ENCODE results near the gene ACOX1.

Gene ACOX1

GRCh38 chr17:76018801-76019200 is 39.8 kb upstream of the ACOX1 start:
- TF ChIP-seq TEAD4 (IDR thresholded peaks at IDR 0.05): no peak
- TF ChIP-seq TCF12 (IDR thresholded peaks at IDR 0.05; ENCODE audit: low read depth): no peak
- no peak for TF ChIP-seq EP300 (IDR thresholded peaks at IDR 0.05; ENCODE audit: borderline replicate concordance)
- no peak for TF ChIP-seq NFIC (IDR thresholded peaks at IDR 0.05)
- TF ChIP-seq USF1 (IDR thresholded peaks at IDR 0.05): no peak
- no peak for TF ChIP-seq REST (IDR thresholded peaks at IDR 0.05; ENCODE audit: low read depth)

GRCh38 chr17:76018340-76018680 is 39.3 kb upstream of the ACOX1 start:
- TF ChIP-seq ZBTB7A (IDR thresholded peaks at IDR 0.05; ENCODE audit: low read depth) (no peak), RAD21 (IDR thresholded peaks at IDR 0.05; ENCODE audit: low read depth) (no peak), TEAD4 (IDR thresholded peaks at IDR 0.05) (no peak), REST (IDR thresholded peaks at IDR 0.05; ENCODE audit: low read depth) (no peak), EP300 (IDR thresholded peaks at IDR 0.05; ENCODE audit: borderline replicate concordance) (no peak), TCF12 (IDR thresholded peaks at IDR 0.05; ENCODE audit: low read depth) (no peak), USF1 (IDR thresholded peaks at IDR 0.05) (no peak)

GRCh38 chr17:76017481-76018339 is 38.7 kb upstream of the ACOX1 start:
- TF ChIP-seq EGR1 (IDR thresholded peaks at IDR 0.05): no peak

- no peak for TF ChIP-seq RAD21 (IDR thresholded peaks at IDR 0.05; ENCODE audit: low read depth)
- TF ChIP-seq YY1 (IDR thresholded peaks at IDR 0.05; ENCODE audit: low read depth): no peak
- no peak for TF ChIP-seq FOXM1 (IDR thresholded peaks at IDR 0.05; ENCODE audit: borderline replicate concordance, low read depth)
- no peak for TF ChIP-seq TEAD4 (IDR thresholded peaks at IDR 0.05)
- TF ChIP-seq EGR1 (IDR thresholded peaks at IDR 0.05): no peak
- no peak for TF ChIP-seq CEBPB (IDR thresholded peaks at IDR 0.05)
- TF ChIP-seq USF1 (IDR thresholded peaks at IDR 0.05): no peak
- no peak for TF ChIP-seq MAX (IDR thresholded peaks at IDR 0.05)
- TF ChIP-seq ZBTB7A (IDR thresholded peaks at IDR 0.05; ENCODE audit: low read depth): no peak
- TF ChIP-seq CREB1 (IDR thresholded peaks at IDR 0.05; ENCODE audit: low read depth): no peak
- TF ChIP-seq TCF12 (IDR thresholded peaks at IDR 0.05; ENCODE audit: low read depth): no peak
- TF ChIP-seq EP300 (IDR thresholded peaks at IDR 0.05; ENCODE audit: borderline replicate concordance): no peak
- TF ChIP-seq NFIC (IDR thresholded peaks at IDR 0.05): no peak
- TF ChIP-seq REST (IDR thresholded peaks at IDR 0.05; ENCODE audit: low read depth): no peak
- TF ChIP-seq TAF1 (IDR thresholded peaks at IDR 0.05; ENCODE audit: low read depth): no peak
Observed at GRCh38 chr17:76014925-76015261, 35.9 kb upstream of the ACOX1 start.

Measured in Ishikawa (cell line).